MM.1S (cell line): ENCODE results near the gene FBXW7.

Source experiments
- DNase-seq: peaks from one replicate; pipeline ENCODE4 v3.0.0-alpha.2; 2015
- H2AFZ ChIP-seq: fragments of 300-600 bp; sonication (generic); 2 replicates; pipeline ENCODE4 v1.6.0; 2016; ENCODE audit warnings: antibody characterized with exemption, low read length
- H3F3A ChIP-seq: fragments of 300-600 bp; sonication (generic); 2 replicates; pipeline ENCODE4 v1.6.1; 2016; ENCODE audit warnings: mild to moderate bottlenecking, antibody characterized with exemption, low read length, moderate library complexity, mixed read lengths; ENCODE audit not compliant: insufficient read depth
- H3K27ac ChIP-seq: fragments of 300-600 bp; sonication (generic); 2 replicates; pipeline ENCODE4 v1.5.1; 2016; ENCODE audit warnings: mild to moderate bottlenecking, low read length
- H3K27me3 ChIP-seq: fragments of 300-600 bp; sonication (generic); replicated peaks from 2 replicates; pipeline ENCODE4 v1.6.0; 2016; ENCODE audit warnings: low read length; ENCODE audit not compliant: insufficient read depth
- H3K36me3 ChIP-seq: fragments of 300-600 bp; sonication (generic); replicated peaks from 2 replicates; pipeline ENCODE4 v1.6.1; 2016; ENCODE audit warnings: mild to moderate bottlenecking, low read length, mixed read lengths; ENCODE audit not compliant: insufficient read depth
- H3K4me1 ChIP-seq: fragments of 300-600 bp; sonication (generic); 2 replicates; pipeline ENCODE4 v1.6.1; 2016; ENCODE audit warnings: low read length, mixed read lengths
- H3K4me2 ChIP-seq: fragments of 300-600 bp; sonication (generic); 2 replicates; pipeline ENCODE4 v1.6.0; 2016; ENCODE audit warnings: low read depth, low read length
- H3K4me3 ChIP-seq: fragments of 300-600 bp; sonication (generic); 2 replicates; pipeline ENCODE4 v1.5.1; 2016; ENCODE audit warnings: low read length, mixed read lengths
- H3K79me2 ChIP-seq: fragments of 300-600 bp; sonication (generic); 2 replicates; pipeline ENCODE4 v1.6.1; 2016; ENCODE audit warnings: mixed run types, low read length, mixed read lengths
- H3K9ac ChIP-seq: fragments of 300-600 bp; sonication (generic); 2 replicates; pipeline ENCODE4 v1.6.1; 2016; ENCODE audit warnings: low read length, mixed read lengths
- H3K9me2 ChIP-seq: fragments of 300-600 bp; sonication (generic); replicated peaks from 2 replicates; pipeline ENCODE4 v1.6.1; 2016; ENCODE audit warnings: mild to moderate bottlenecking, low read length, mixed read lengths; ENCODE audit not compliant: insufficient read depth
- H3K9me3 ChIP-seq: fragments of 300-600 bp; sonication (generic); replicated peaks from 2 replicates; pipeline ENCODE4 v1.6.1; 2016; ENCODE audit warnings: mild to moderate bottlenecking, low read length, mixed read lengths; ENCODE audit not compliant: insufficient read depth
- H4K20me1 ChIP-seq: fragments of 300-600 bp; sonication (generic); 2 replicates; pipeline ENCODE4 v1.6.1; 2016; ENCODE audit warnings: mild to moderate bottlenecking, low read length, moderate library complexity, mixed read lengths; ENCODE audit not compliant: insufficient read depth
- EZH2 ChIP-seq: fragments of 300-600 bp; sonication (generic); optimal IDR thresholded peaks from 2 replicates; pipeline ENCODE3; 2017; ENCODE audit warnings: low read depth, mild to moderate bottlenecking, antibody characterized with exemption, low read length, mixed read lengths
- EZH2phosphoT487 ChIP-seq: fragments of 300-600 bp; sonication (generic); IDR thresholded peaks from 2 replicates; pipeline ENCODE4 v1.6.1; 2018; ENCODE audit warnings: antibody characterized with exemption, low read length
- TF ChIP-seq, protein P1 (sequence below): fragments of 300-600 bp; sonication (generic); IDR thresholded peaks from 2 replicates; pipeline ENCODE4 v1.5.1; 2016; ENCODE audit warnings: antibody characterized with exemption, low read length, mixed read lengths

Gene FBXW7

DNA sequence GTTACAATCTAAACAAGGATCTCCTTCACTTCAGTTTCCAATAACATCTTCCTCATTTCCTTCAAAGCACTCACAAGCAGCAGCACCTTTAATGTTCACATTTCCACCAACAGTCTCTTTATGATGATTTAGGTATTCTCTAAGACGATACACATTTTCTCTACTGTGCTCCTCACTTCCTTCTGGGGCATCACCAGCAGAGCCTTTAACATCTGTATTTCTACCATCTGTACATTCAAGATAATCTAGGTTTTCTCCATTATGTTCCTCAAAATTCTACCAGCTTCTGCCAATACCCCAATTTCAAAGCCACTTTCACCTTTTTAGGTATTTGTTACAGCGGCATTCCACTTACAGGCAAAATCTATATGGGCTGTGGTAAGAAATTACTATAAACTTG, 80.6 kb downstream of the FBXW7 start:
- Histone ChIP-seq H3K79me2 (peaks cover 89% of the 10 kb centered on the region), H3F3A (peaks cover 16% of the 10 kb centered on the region), H3K36me3 (no peaks in the 10 kb centered on the region), H3K27me3 (no peaks in the 10 kb centered on the region), H3K4me2 (no peak overlapping the region), H3K27ac (no peak overlapping the region), H3K9me2 (no peaks in the 10 kb centered on the region), H3K9me3 (no peaks in the 10 kb centered on the region), H3K4me1 (peaks cover 20% of the 10 kb centered on the region), H4K20me1 (peaks cover 9% of the 10 kb centered on the region; the same call in 1 of the 2 replicates), H3K4me3 (no peak overlapping the region), H2AFZ (no peak overlapping the region), H3K9ac (no peak overlapping the region)
- TF ChIP-seq, protein P1, sequence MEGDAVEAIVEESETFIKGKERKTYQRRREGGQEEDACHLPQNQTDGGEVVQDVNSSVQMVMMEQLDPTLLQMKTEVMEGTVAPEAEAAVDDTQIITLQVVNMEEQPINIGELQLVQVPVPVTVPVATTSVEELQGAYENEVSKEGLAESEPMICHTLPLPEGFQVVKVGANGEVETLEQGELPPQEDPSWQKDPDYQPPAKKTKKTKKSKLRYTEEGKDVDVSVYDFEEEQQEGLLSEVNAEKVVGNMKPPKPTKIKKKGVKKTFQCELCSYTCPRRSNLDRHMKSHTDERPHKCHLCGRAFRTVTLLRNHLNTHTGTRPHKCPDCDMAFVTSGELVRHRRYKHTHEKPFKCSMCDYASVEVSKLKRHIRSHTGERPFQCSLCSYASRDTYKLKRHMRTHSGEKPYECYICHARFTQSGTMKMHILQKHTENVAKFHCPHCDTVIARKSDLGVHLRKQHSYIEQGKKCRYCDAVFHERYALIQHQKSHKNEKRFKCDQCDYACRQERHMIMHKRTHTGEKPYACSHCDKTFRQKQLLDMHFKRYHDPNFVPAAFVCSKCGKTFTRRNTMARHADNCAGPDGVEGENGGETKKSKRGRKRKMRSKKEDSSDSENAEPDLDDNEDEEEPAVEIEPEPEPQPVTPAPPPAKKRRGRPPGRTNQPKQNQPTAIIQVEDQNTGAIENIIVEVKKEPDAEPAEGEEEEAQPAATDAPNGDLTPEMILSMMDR = no peak
- TF ChIP-seq EZH2phosphoT487 (no peak), EZH2 (no peak)
- DNase-seq = no peak

DNA sequence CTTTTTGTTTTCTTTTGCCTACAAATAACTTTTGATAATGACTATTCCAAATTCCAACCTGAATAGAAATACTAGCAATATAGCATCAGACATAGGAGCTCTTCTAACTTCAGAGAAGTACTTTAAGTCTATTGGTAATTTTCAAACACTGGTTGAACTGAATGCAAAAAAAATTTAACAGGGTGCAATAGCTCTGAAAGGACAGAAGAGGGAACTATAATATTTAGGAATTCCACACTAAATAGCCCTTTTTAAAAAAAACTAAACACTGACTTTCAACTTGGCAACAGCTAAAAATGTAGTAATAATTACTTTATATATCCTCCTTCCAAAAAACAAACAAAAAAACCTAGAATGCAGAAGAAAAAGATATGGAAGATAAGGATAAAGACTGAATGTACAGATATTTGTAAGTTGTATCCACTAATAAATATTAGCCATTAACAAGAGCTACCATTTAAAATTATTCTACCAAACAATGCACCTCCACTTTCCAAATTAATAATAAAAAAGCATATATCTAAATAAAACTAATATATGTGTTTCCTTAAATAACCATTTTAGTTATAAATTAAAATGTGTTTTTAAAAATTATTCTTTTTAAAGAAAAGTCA, 81.4 kb downstream of the FBXW7 start:
- no peaks in the 10 kb centered on the region for H3K9me3 ChIP-seq
- peaks cover 9% of the 10 kb centered on the region; the same call in 1 of the 2 replicates for H4K20me1 ChIP-seq
- no peaks in the 10 kb centered on the region for H3K36me3 ChIP-seq
- H3F3A ChIP-seq = peaks cover 15% of the 10 kb centered on the region
- TF ChIP-seq EZH2 (no peak), EZH2phosphoT487 (no peak)
- TF ChIP-seq, protein P1 = peak; percentile 58
- H3K4me1 ChIP-seq = peaks cover 14% of the 10 kb centered on the region
- H3K79me2 ChIP-seq = peaks cover 89% of the 10 kb centered on the region
- no peaks in the 10 kb centered on the region for H3K9me2 ChIP-seq
- H3K27ac ChIP-seq = no peak overlapping the region
- no peak overlapping the region for H2AFZ ChIP-seq
- no peak overlapping the region for H3K4me2 ChIP-seq
- peak; percentile 16 for DNase-seq
- H3K9ac ChIP-seq = no peak overlapping the region
- no peak overlapping the region for H3K4me3 ChIP-seq
- no peaks in the 10 kb centered on the region for H3K27me3 ChIP-seq

DNA sequence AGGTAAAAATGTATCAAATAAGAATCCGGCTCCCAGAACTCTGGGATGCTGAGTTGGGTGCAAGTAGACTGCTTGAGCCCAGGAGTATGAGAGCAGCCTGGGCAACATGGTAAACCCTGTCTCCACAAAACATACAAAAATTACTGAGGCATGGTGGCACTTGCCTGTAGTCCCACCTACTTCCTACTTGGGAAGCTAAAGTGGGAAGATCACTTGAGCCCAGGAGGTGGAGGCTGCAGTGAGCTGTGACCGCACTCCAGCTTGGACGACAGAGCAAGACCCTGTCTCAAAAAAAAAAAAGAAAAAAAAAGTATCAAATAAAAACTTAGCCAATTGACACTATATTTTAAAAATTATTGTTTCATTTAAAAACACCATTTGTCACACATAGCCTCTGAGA, 84.4 kb downstream of the FBXW7 start:
- Histone ChIP-seq H3K27ac (no peak overlapping the region), H3K4me1 (no peaks in the 10 kb centered on the region), H3K9ac (no peak overlapping the region), H3K27me3 (no peaks in the 10 kb centered on the region), H3K79me2 (peaks cover 86% of the 10 kb centered on the region), H3K9me2 (no peaks in the 10 kb centered on the region), H2AFZ (no peak overlapping the region), H3F3A (peaks cover 3% of the 10 kb centered on the region), H3K4me3 (no peak overlapping the region), H4K20me1 (peaks cover 7% of the 10 kb centered on the region; the same call in 1 of the 2 replicates), H3K9me3 (no peaks in the 10 kb centered on the region), H3K36me3 (no peaks in the 10 kb centered on the region), H3K4me2 (no peak overlapping the region)
- TF ChIP-seq, protein P1 = no peak
- TF ChIP-seq EZH2 (no peak), EZH2phosphoT487 (no peak)
- DNase-seq = no peak
